ENCODE results near the gene MGAT4C.
"Not testable (repeated sequence)": the region's sequence is repeated elsewhere in the genome, so short reads cannot be mapped to it uniquely, and the experiment has no call there.

Gene MGAT4C

DNA sequence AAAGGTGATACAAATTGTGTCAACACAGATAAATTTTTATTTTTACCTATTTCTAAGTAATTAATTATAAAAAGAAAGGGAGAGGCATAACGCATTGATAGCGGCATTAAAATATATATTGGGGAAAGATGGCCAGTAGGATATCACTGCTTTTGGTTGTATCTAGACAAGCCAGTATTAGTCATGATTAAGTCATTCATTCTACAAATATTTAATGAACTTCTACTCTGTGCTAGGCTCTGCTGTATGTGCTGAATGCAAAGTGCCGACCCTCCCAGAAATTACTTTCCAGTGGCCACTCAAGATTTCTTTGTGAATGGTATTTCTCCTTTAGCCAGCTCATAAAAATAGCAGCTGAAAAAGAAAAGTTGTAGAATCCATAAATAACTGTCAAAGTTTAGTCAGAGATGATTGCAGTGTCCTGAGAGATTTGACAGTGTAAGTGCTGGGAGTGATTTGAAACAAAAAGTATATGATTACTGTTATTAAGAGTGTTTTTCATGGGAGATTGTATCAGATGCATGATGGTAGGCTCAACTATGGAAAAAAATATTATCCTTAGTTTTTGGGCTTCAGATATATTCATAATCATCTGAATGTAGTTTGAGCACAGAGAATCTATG, 133.2 kb downstream of the MGAT4C start:
- FAIRE-seq: no peak

DNA sequence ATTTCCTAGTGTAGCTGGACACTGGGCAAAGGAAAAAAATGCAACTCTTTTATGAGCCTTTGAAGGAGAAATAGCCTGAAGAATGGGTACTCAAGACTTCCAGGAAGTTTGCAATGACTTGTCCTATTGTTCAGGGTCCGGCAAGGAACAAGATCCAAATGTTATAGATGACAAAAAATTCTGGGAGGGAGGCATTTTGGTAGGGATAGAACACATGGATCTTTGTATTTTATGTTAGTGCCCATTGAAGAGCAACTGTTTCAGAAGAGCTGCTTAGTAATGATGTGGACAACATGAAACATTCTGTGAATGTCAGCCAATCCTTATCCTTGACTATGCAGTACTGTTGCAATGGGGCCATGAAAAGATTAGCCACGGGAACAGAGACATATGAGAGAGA, 138.0 kb downstream of the MGAT4C start:
- no peak for FAIRE-seq

DNA sequence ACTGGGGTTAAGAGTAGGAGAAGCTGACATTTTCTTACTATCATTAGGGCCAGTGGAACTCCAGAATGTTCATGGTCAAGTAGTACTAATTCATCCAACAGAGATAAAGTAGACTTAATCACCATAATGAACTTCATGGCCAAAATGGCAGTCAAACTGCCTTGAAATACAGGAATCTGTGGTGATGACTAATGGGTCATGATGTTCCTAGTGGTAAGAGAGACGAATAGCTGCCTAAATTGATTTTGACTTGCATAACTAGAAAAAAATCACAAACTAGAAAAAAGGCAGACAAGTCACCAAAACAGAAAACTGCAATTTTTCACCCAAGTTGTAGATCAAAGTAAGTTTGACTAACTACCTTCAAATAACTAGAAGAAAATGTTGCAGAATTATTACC, 138.5 kb downstream of the MGAT4C start:
- no peak for FAIRE-seq

DNA sequence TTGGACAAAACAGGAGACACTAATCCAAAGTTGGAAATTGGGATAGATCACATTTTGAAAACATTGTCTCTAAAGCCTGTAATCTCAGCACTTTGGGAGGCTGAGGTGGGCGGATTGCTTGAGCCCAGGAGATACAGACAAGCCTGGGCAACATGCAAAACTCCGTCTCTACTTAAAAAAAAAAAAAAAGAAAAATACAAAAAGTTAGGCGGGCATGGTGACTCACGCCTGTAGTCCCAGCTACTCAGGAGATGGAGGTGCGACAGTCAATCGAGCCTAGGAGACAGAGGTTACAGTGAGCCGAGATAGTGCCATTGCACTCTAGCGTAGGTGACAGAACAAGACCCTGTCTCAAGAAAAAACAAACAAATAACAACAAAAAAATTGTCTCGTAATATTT, 152.1 kb downstream of the MGAT4C start:
- no peak for FAIRE-seq

DNA sequence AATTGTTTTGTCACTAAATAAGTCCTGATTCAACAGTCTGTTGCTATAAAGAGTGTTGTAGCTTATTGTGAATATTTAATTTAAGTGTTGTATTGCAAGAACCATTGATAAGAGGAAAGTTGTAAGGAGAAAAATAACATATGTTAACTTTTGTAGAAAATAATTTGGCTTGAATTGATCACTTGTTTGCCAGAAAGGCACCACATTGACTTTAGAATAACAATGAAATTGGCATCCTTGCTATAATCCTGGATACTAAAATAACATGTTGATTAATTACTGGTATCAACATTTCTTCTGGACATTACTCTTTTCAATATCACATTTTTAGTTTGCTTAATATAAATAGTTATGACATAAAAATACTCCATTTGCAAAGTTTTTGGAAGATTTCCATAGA, 159.0 kb downstream of the MGAT4C start:
- FAIRE-seq: no peak

DNA sequence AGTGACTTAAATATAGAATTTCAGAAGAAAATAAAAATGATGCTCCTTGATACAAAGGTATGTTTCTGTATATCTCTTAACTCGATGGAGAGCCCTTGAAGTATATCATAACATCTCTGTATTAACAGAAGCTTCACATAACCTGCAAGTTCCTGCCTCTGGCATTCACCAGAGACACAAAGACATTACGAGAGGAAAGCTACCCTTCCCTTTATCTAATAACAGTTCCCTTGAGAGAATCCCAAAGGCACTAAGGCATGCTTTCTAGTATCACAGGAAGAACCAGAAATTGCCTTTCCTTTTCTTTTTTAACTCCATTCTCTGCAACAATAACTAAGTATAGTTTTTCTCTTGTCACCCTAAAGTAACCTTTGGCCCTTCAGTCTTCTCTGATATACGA, 164.5 kb downstream of the MGAT4C start:
- FAIRE-seq: no peak

DNA sequence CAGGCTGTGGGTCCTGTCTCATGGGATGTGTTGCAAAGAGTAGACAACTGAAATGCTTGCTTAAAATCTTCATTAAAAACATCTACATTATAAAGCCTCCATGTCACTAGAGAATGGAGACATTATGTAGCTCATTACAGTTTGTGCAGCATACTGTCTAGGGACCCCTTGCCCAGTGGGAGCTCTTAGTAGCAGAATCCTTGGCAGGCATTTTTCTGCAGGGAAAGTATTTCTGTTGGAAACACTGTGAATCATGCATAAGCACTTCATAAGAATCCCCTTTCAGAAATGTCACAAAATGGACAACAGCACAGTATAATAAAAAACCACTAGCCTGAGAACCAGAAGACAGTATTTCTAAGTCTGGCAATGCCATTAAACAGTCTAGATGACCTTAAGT, 174.3 kb downstream of the MGAT4C start:
- FAIRE-seq: no peak

DNA sequence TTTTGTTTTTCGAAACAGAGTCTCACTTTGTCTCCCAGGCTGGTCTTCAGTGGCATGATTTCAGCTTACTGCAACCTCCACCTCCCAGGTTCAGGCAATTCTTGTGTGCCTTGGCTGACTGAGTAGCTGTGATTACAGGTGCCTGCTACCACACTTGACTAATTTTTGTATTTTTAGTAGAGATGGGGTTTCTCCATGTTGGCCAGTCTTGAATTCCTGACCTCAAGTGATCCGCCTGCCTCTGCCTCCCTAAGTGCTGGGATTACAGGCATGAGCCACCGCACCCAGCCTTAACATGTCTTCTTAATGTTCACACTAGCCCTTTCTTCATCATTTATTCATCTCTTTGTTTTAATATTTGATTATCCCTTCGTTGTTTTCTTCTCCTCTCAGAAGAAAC, 197.1 kb downstream of the MGAT4C start:
- not testable (repeated sequence) for FAIRE-seq

DNA sequence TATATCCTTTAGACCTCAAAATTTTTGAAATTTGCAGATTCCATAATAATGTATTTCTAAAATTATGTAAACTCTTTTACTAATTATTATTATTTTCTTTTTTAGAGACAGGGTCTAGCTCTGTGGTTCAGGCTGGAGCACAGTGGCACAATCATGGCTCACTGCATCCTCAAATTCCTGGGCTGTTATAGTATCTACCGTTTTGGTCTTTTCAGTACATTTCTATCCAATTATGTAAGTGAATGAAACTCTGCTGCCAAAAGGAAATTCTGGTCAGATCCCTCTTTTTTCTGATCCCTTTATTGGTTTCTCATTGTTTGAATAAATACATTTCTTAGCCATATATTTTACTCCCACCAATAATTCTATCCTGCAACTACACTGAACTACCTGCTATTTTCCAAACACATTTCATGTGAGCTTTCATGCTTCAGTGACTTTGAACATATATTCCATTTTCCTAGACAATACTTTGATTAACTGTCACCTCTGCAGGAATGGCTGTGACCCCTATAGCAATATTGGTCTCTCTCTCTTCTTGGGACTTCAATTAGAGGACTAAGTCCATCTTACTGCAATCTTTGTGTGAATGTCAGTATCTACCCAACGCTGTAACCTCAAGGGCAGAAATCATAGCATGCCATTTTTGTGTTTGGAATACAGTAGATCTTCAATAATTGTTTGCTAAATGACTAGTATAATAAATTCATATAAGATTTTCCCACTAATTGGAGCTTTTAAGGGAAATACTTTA, 198.9 kb downstream of the MGAT4C start:
- no peak for FAIRE-seq

DNA sequence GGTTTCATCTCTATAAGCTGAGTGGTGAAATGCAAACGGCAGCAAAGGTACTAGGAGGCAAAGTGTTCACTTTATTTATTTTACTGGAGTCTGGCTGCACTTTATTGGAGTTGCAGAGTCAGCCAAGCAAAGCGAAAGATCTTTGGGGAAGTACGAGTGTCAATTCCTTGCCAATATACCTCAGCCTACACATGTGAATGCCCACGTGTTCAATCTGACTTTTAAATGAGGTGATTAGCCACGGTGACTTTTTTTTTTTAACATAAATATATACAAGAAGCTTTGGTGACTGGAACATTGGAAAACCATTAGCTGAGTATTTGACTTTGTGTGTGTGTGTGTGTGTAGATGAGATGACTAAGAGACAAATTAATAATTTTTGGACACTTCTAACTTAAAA, 203.3 kb downstream of the MGAT4C start:
- no peak for FAIRE-seq

DNA sequence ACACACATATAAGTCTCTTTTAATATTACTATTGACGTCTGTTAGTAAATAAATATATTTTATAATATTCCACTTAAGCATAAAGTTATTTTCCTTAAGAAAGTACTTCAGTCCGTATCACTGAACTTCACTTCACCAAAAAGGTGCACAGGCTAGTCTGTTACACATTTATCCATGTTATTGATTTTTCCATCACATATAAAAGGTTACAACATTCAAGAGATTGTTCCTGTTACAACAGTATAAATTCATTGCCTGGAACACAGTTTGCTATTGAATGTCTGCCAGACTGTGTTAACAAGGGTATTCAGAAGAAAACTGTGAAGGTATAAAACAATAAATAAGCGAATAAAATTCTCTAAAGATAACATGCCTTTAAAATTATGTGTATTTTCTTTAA, 206.2 kb downstream of the MGAT4C start:
- FAIRE-seq: no peak

DNA sequence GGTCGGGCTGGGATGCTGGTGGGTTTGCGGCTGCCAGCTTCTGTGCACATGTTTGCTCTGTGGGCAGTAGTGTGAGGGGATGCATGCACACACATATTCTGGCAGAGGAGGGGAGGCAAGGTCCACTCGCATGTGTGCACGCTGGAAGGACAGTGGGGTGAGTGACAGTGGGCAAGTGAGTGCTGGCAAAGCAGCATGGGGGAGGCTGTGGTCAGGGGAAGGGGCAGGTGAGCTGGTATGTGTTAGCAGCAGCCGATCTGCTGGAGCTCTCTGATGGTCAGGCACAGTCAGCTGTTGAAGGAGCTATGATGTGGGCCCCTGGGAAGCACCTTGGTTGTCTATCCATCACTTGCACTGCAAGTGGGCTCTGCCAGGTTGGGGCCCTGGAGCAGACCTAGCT, 211.8 kb downstream of the MGAT4C start:
- FAIRE-seq: no peak

DNA sequence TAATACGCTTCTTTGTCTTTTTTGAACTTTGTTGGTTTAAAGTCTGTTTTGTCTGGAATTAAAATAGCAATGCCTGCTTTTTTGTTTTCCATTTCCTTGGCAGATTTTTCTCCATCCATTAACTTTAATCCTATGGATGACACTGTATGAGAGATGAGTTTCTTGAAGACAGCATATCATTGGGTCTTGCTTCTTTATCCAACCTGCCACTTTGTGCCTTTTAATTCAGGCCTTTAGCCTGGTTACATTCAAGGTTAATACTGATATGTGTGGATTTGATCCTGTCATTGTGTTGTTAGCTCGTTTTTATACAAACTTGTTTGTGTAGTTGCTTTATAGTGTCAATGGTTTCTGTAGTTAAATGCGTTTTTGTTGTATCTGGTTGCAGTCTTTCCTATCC, 214.1 kb downstream of the MGAT4C start:
- no peak for FAIRE-seq

DNA sequence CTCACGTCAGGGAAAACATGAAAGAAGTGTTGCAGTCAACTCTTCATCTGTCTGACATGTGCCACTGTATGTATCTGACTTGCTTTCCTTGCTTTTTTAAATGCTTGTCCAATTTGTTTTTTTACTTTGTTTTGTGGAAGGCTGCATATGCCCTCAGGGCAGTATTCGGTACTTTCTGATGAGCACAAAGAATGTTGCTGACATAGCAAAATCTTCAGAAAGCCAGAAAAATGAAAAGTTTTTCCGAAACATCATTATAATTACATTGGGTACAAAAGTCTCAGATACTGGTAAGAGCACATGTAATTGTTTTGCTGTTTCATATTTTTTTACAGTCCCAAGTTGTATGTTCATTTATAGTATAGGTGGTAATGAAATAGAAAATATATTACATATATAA, 237.8 kb downstream of the MGAT4C start:
- FAIRE-seq: no peak

DNA sequence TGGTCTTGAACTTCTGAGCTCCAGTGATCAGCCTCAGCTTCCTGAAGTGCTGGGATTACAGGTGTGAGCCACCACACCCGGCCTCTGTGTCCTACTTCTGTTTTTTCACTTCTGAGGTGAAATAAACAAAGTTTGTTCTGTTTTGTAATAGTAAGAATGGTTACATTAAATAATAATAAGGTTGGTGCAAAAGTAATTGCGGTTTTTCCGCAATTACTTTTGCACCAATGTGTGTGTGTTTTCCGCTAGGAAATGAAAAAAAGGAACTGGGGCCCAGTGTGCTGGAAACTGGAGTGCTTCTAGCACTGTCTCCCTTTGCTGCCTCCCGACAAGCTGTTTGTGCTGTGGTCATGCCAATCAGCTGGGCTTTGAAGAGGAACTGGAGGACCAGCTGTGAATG, 241.2 kb downstream of the MGAT4C start:
- no peak for FAIRE-seq

DNA sequence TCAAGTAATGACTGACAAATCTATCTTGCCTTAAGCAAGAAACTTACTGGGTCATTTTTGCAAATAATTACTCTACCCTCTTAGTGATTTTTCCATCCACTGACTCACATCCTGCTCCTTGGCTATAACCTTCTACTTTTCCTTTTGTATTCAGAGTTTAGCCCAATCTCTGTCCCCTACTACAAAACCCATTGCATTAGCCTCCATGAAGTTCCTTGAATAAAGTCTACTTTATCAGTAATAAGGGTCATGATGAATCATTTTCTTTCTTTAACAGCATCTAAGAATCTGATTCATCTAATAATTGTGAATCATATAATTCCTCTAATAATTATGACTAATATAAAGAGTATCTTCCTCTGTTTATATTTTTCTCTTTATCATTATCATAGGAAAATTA, 249.5 kb downstream of the MGAT4C start:
- no peak for FAIRE-seq

DNA sequence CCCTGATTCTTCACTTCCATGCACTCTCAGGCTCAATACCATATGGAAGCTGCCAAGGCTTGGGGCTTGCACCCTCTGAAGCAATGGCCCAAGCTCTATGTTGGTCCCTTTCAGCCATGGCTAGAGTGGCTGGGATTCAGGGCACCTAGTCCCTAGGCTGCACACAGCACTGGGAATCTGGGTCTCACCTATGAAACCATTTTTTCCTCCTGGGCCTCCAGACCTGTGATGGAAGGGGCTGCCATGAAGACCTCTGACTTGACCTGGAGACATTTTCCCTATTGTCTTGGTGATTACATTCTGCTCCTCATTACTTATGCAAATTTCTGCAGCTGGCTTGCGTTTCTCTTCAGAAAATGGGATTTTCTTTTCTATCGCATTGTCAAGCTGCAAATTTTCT, 258.1 kb downstream of the MGAT4C start:
- FAIRE-seq: no peak

DNA sequence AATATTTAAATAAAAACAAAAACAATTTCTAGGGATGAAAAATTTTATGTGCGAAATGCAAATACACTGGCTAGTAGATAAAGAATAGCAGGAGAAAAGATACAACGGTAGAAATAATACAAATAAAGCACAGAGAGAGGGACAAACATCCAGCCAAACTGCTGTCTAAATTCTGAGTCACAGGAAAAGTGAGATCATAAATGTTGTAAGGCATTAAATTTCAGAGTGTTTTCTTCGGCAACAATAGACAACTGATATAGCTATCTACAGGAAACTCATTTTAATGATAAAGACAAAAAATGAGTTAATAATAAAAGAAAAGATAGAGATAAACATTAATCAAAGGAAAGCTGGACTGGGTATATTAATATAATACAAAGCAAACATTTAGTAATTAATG, 259.9 kb downstream of the MGAT4C start:
- FAIRE-seq: no peak

DNA sequence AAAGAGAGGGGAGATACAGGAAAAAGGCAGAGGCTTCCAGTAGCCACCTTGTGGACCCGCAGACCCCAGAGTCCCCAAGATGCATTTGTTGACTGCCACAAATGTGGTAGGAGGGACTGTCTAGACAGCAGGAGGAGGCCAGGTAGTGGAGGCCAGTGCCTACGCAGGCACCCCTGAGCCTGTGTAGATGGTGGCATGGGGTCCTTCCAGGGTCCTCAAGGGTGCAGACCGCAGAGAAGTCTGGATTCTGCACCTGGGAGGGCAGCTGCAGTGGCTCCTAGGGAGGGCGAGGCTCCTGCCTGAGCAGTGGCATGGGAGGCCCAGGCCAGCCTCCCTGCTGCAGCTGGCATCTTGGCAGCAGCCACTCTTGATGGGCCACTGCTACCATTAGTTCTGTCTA, 262.4 kb downstream of the MGAT4C start:
- no peak for FAIRE-seq

DNA sequence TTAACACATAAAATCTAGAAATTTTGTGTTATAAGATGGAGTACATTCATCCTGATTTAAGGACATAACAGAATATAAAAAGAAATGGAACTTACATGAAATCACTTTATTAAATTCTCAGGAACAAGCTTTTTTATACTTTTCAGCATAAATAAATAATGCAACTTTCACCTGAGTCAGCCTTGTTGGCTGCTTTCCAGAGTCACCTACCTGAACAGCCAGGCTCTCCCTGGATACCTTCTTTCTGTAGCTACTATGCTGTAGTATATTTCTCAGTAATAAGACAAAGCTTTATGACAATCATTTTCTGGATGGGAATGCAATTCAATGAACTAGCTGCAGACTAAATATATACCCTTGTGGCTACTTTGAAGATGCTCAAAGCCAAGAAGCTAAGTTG, 270.2 kb downstream of the MGAT4C start:
- no peak for FAIRE-seq

DNA sequence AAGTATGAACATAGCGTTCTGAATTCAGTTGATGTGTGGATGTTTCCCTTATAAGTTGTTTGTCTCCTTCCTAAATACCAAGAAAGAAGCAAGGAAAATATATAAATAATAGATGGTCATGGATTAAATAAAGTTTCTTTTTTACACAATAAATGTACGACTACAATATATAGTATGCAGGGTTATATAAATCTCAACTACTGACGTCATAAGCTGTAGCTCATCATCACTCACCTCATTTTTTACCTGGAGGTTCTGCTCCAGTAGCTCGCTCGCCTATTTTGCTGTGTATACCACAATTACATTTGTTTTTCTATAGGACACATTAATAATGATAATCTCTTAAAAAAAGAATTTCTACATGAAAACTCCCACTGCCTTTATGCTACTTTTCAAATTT, 272.6 kb downstream of the MGAT4C start:
- no peak for FAIRE-seq

DNA sequence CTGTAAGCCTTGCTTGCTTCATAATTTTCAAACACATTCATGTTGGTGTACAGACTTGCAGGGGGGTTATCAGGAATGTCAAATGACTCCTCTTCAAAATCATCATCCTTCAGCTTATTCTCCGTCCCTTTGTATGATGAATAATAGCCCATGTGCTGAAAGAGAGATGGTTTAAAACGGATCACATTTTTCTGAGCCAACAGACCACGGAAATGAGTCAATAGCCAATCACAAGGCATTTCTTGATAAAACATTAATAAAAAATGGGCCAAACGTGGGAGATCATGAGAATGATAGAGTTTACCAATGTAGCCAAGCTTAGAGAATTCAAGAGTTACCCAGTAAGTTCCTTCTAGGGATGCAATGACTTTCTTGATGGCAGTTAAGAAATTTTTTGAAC, 276.6 kb downstream of the MGAT4C start:
- FAIRE-seq: no peak

DNA sequence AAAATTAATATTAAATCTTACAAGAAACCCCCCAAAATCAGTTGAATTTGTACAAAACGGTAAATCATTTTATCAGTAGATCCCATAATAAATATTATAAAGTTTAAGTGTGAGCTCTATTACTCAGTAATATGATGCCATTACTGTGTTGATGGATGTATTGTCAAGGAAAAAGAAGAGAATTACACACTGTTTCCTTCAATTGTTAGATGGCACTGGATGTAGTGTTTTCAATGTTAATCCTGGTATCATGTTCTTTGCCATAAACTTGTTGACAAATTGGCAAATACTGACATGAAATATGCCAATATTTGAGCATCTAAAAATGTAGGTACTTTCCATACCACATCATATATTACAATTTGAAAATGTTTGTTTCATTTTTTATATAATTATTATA, 280.5 kb downstream of the MGAT4C start:
- FAIRE-seq: no peak

DNA sequence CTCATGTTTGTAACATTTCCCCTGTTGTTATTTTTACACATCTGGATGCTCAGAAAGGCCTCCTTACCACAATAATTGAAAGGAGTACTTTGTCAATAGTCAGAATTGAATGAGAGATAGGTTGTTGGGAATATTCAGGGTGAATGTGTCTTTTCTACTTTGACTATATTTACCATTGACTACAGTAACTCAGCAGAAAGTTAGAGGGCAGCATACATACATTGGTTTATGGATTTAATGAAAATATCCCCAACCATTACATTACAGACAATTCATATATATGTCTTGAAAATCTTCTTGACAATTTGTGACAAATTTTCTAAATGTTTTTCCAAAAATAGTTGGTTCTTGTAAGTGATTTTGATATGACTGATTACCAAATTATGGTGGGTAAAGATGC, 284.4 kb downstream of the MGAT4C start:
- peak; percentile 23 for FAIRE-seq

DNA sequence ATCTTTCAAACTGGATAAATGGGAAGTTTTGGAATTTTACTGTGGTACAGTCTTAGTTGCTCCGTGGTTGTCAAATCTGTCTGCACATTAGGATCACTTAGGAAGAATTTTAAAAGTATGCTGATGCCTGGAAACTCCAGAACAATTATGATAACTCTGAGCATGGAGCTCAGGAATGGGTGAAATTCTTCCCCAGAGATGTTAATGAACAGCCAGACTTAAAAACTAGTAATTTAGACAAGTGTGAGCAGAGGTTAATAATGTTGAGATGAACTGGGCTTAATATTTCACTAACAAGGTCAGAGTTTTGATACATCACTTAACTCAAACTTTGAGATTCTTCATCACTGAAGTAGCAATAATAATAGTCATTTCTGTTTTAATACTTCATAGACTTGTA, 287.6 kb downstream of the MGAT4C start:
- no peak for FAIRE-seq

Measured in A204.1 (cell line).